Effector memory CD4-positive, alpha-beta T cell (primary cell): ENCODE data around the gene SLC12A7.

Experiments used
- DNase-seq, 3 donors: peaks; one replicate each; pipeline ENCODE4 v3.0.0-alpha.2; 2020
- H3K27ac ChIP-seq: 2 replicates; pipeline ENCODE4 v1.7.0; 2013; ENCODE audit warnings: mild to moderate bottlenecking, low read length, moderate library complexity; ENCODE audit not compliant: insufficient read depth, poor library complexity, severe bottlenecking
- H3K27me3 ChIP-seq: replicated peaks from 2 replicates; pipeline ENCODE4 v1.7.0; 2013; ENCODE audit warnings: mild to moderate bottlenecking, low read length; ENCODE audit not compliant: insufficient read depth, control insufficient read depth, poor library complexity, severe bottlenecking
- H3K36me3 ChIP-seq: 2 replicates; pipeline ENCODE4 v1.7.0; 2013; ENCODE audit warnings: mild to moderate bottlenecking, low read length, moderate library complexity; ENCODE audit not compliant: control insufficient read depth, insufficient read depth
- H3K4me1 ChIP-seq: 2 replicates; pipeline ENCODE4 v1.7.0; 2013; ENCODE audit warnings: low read length, mild to moderate bottlenecking; ENCODE audit not compliant: control insufficient read depth, insufficient read depth, poor library complexity, severe bottlenecking
- H3K4me3 ChIP-seq: 2 replicates; pipeline ENCODE4 v1.7.0; 2013; ENCODE audit warnings: low read length, low read depth, mild to moderate bottlenecking; ENCODE audit not compliant: insufficient read depth, poor library complexity, severe bottlenecking
- H3K9me3 ChIP-seq: 2 replicates; pipeline ENCODE4 v1.7.0; 2013; ENCODE audit warnings: mild to moderate bottlenecking, low read length, moderate library complexity; ENCODE audit not compliant: control insufficient read depth

SLC12A7 gene

GRCh38 chr5:1052076-1052475 lies 59.8 kb downstream of the SLC12A7 start:
- Histone ChIP-seq H3K4me1 (no peaks in the 10 kb centered on the region), H3K27ac (no peak overlapping the region), H3K27me3 (no peaks in the 10 kb centered on the region), H3K4me3 (no peak overlapping the region), H3K36me3 (peaks cover 34% of the 10 kb centered on the region), H3K9me3 (no peaks in the 10 kb centered on the region)
- DNase-seq, result no peak

GRCh38 chr5:1051366-1051720 lies 60.5 kb downstream of the SLC12A7 start:
- Histone ChIP-seq H3K9me3 (no peaks in the 10 kb centered on the region), H3K36me3 (peaks cover 31% of the 10 kb centered on the region), H3K27ac (no peak overlapping the region), H3K27me3 (no peaks in the 10 kb centered on the region), H3K4me1 (no peaks in the 10 kb centered on the region), H3K4me3 (no peak overlapping the region)
- no peak for DNase-seq

GRCh38 chr5:1050423-1051365 lies 61.2 kb downstream of the SLC12A7 start:
- Histone ChIP-seq H3K27ac (no peak overlapping the region), H3K36me3 (peaks cover 24% of the 10 kb centered on the region)

GRCh38 chr5:1048861-1049838 lies 62.7 kb downstream of the SLC12A7 start:
- peaks cover 12% of the 10 kb centered on the region for H3K36me3 ChIP-seq
- H3K27me3 ChIP-seq, result no peaks in the 10 kb centered on the region
- no peak overlapping the region for H3K27ac ChIP-seq
- no peaks in the 10 kb centered on the region for H3K4me1 ChIP-seq
- no peak for DNase-seq
- no peak overlapping the region for H3K4me3 ChIP-seq
- H3K9me3 ChIP-seq, result no peaks in the 10 kb centered on the region

More at GRCh38 chr5:1050423-1051365, 61.2 kb downstream of the SLC12A7 start:
- Histone ChIP-seq H3K4me3 (no peak overlapping the region), H3K27me3 (no peaks in the 10 kb centered on the region), H3K9me3 (no peaks in the 10 kb centered on the region), H3K4me1 (no peaks in the 10 kb centered on the region)
- no peak for DNase-seq

GRCh38 chr5:1048162-1048721 lies 63.6 kb downstream of the SLC12A7 start:
- Histone ChIP-seq H3K4me1 (no peaks in the 10 kb centered on the region), H3K27me3 (no peaks in the 10 kb centered on the region), H3K9me3 (no peaks in the 10 kb centered on the region), H3K4me3 (no peak overlapping the region), H3K27ac (no peak overlapping the region), H3K36me3 (peaks cover 8% of the 10 kb centered on the region)
- DNase-seq, result no peak

- Histone ChIP-seq H3K4me1 (no peaks in the 10 kb centered on the region), H3K36me3 (peaks cover under 1% of the 10 kb centered on the region), H3K4me3 (no peak overlapping the region), H3K27ac (no peak overlapping the region), H3K9me3 (no peaks in the 10 kb centered on the region), H3K27me3 (no peaks in the 10 kb centered on the region)
- DNase-seq, result no peak
Observed at GRCh38 chr5:1047332-1047965, 64.4 kb downstream of the SLC12A7 start.

GRCh38 chr5:1045960-1046560 lies 65.8 kb downstream of the SLC12A7 start:
- H3K4me3 ChIP-seq, result no peak overlapping the region
- H3K36me3 ChIP-seq, result no peaks in the 10 kb centered on the region
- no peaks in the 10 kb centered on the region for H3K4me1 ChIP-seq
- no peak for DNase-seq
- no peaks in the 10 kb centered on the region for H3K9me3 ChIP-seq
- H3K27ac ChIP-seq, result no peak overlapping the region
- H3K27me3 ChIP-seq, result no peaks in the 10 kb centered on the region

- H3K9me3 ChIP-seq, result no peaks in the 10 kb centered on the region
- no peak for DNase-seq
- no peaks in the 10 kb centered on the region for H3K36me3 ChIP-seq
- H3K27me3 ChIP-seq, result no peaks in the 10 kb centered on the region
- no peak overlapping the region for H3K27ac ChIP-seq
- H3K4me1 ChIP-seq, result no peaks in the 10 kb centered on the region
- H3K4me3 ChIP-seq, result no peak overlapping the region
Observed at GRCh38 chr5:1044117-1044516, 67.7 kb downstream of the SLC12A7 start.

- Histone ChIP-seq H3K9me3 (no peaks in the 10 kb centered on the region), H3K36me3 (no peaks in the 10 kb centered on the region), H3K27me3 (no peaks in the 10 kb centered on the region), H3K27ac (no peak overlapping the region), H3K4me3 (no peak overlapping the region), H3K4me1 (no peaks in the 10 kb centered on the region)
- DNase-seq, result no peak
Observed at GRCh38 chr5:1043327-1043726, 68.5 kb downstream of the SLC12A7 start.
